GM18873 (cell line): Measurements from ENCODE around the gene FBXO47.
"Not testable (repeated sequence)": the region's sequence is repeated elsewhere in the genome, so short reads cannot be mapped to it uniquely, and the experiment has no call there.

Experiments used
- ATAC-seq: cut with Tn5 transposase; IDR thresholded peaks from one replicate; pipeline ENCODE4 v1.9.1; 2021; ENCODE audit warnings: mild to moderate bottlenecking, moderate library complexity, moderate number of reproducible peaks; ENCODE audit not compliant: unreplicated experiment, low FRiP score

FBXO47 gene

GRCh38 chr17:38980490-38981217 is 13.5 kb upstream of the FBXO47 start:
- ATAC-seq: no peak

- no peak for ATAC-seq
Observed at GRCh38 chr17:38978180-38978579, 11.0 kb upstream of the FBXO47 start.

- not testable (repeated sequence) for ATAC-seq
Observed at GRCh38 chr17:38976187-38976551, 9.0 kb upstream of the FBXO47 start.

DNA sequence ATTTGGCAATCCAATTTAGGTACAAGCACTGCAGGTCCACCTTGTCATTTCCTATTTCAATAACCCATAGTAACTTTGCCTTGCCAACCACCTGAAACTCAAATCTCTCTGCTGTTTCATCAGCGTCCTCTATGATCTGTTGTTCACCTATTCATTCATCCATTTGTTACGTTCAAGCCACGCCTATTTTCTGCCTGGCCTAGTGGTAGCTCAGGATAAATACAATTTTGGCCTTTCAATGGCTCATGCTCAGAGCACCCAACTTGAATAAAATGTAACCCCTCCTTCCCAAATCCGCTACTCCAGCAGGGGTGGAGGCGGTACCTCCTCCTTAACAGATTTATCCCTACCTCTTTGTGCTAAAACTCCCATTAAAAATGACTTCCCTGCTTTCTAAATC is 3.6 kb upstream of the FBXO47 start:
- no peak for ATAC-seq

GRCh38 chr17:38970128-38970527 is 2.9 kb upstream of the FBXO47 start:
- no peak for ATAC-seq

DNA sequence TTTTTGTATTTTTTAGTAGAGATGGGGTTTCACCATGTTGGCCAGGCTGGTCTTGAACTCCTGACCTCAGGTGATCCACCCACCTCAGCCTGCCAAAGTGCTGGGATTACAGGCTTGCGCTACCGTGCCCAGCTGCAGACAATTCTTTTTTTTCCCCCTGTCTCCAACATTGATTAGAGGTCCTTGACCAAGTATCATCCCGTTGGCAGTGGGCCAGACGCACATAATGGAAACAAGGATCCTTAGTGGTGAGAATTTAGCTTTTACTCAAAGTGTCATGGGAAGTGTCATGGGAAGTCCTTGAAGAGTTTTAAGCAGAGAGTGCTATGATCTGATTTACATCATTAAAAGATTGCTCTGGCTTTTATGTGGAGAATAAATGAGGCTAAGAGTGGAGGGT is 2.1 kb upstream of the FBXO47 start:
- ATAC-seq: no peak

DNA sequence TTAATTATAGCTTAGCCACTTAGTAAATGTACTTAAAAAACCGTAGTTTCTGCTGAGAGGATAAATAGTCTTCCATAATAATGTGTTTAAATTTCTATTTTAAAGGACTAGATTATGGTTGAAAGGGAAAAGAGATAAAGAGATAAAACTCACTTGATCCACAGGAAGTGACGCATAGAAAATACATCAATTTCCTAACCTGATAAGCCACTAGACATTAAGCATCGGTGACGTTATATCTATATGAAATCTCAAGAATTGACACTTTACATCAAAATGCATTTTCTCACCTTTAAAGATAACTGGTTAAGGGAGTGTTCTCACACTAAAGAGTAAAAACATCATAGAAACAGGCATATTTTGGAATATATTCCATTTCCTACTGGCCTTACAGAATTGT is 5.8 kb downstream of the FBXO47 start:
- no peak for ATAC-seq

DNA sequence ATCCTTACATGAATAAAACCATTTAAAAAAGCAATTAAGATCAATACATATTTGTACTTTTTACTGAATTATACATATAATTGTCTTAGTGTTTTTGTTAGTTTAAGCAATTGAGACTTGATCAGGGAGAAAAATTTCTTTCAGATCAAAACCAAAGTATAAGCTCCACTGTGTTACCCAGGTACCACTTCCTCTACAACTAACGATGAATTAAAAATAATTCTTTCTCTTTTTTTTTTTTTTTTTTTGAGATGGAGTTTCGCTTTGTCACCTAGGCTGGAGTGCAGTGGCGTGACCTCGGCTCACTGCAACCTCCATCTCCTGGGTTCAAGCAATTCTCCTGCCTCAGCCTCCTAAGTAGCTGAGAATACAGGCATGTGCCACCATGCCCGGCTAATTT is 6.8 kb downstream of the FBXO47 start:
- ATAC-seq: no peak

DNA sequence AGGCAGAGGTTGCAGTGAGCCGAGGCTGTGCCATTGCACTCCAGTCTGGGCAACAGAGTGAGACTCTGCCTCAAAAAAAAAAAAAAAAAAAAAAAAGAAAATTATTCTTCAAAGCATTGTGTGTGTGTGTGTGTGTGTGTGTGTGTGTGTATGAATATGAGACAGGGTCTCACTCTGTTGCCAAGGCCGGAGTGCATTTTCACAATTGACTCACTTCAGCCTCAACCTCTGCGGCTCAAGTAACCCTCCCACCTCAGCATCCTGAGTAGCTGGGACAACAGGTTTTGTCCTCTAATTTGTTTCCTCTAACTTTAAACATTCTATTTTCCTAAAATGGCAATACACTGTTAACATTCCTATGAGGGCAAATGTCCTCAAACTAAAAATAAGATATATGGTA is 7.7 kb downstream of the FBXO47 start:
- ATAC-seq: no peak

DNA sequence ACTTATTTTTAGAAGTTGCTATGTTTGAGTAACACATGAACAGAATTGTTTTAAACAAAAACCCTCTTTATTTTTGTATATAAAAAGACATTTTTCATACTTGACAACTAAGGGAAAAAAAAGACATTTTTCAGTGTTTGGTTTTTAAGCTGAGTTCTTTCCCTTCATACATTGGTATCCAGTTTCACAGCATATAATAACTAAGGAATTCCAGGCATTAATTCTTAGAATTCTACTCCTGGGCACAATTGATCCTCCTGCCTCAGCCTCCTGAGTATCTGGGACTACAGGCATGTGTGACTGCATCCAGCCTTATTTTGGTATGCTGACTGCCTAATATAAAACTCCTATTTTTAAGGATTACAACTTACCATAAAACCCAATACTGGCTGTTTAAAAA is 8.4 kb downstream of the FBXO47 start:
- no peak for ATAC-seq

DNA sequence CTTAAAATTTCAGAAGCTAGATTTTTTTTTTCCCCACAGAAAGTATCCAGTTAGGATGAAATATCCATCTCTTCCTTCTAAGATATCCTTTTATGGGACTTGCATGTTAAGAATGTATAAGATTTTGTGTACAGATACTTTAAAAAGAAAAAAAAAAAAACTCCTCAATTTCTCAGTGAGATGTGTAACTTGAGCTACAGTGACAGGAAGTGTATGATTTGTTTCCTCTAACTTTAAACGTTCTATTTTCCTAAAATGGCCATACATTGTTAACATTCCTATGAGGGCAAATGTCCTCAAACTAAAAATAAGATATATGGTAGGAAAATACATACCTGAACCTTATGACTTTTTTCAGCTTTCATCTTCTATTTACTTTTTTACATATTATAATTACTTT is 8.9 kb downstream of the FBXO47 start:
- no peak for ATAC-seq

DNA sequence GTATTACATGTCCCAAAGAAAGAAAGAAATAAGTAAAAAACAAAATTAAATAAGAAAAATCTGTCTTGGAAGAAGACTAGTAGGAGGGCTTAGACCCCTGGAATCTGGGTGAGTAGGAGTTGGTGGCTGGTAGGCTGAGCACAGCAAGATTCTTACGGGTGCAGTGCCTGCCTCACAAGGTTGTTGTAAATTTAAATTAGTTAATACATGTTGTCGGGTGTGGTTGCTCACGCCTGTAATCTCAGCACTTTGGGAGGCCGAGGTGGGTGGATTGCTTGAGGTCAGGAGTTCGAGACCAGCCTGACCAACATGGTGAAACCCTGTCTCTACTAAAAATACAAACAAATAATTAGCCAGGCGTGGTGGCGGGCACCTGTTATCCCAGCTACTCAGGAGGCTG is 13.4 kb downstream of the FBXO47 start:
- not testable (repeated sequence) for ATAC-seq

DNA sequence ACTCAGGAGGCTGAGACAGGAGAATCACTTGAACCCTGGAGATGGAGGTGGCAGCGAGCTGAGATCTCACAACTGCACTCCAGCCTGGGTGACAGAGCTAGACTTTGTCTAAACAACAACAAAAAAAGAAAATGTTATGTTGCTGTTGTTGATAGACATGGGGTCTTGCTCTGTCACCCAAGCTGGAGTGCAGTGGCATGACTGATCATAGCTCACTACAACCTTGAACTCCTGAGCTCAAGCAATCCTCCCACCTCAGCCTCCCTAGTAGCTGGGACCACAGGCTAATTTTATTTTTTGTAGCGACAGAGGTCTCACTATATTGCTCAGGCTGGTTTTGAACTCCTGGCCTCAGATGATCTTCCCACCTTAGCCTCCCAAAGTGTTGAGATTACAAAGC is 20.0 kb downstream of the FBXO47 start:
- ATAC-seq: no peak

- no peak for ATAC-seq
Observed at GRCh38 chr17:38943607-38944006, 23.6 kb downstream of the FBXO47 start.

- no peak for ATAC-seq
Observed at GRCh38 chr17:38942696-38943334, 24.4 kb downstream of the FBXO47 start.

DNA sequence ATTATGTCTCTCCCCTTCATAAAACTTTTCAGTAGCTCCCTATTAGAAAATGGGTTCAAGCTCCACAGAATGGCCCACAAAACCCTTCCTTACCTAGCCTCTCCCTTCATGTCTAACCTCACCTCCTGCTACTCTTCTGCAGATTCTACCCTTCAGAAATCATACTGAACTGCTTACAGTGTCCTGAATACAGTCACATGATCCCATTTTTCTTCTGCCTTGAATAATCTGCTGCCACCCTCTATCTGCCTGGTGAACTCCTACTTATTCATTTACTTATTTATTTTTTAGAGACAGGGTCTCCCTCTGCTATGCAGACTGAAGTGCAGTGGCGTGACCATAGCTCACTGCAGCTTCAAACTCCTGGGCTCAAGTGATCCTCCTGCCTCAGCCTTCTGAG is 26.8 kb downstream of the FBXO47 start:
- ATAC-seq: no peak

DNA sequence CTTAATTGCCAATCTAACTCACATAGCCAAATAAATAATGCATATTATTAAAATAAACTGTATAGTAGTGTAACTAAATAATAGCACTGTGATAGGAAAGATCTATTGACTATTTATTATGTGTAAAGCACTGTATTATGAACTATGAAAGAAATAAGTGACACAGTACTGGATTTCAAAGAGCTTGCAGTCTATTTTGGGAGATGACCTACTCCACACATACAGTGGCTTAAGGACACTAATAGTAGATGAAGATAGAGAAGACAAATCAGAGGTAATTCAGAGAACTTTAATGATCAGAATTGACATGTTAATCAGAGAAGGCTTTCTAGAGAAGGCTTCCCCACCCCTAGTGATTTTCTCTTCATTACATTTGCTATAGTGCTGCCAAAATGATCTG is 27.2 kb downstream of the FBXO47 start:
- no peak for ATAC-seq

DNA sequence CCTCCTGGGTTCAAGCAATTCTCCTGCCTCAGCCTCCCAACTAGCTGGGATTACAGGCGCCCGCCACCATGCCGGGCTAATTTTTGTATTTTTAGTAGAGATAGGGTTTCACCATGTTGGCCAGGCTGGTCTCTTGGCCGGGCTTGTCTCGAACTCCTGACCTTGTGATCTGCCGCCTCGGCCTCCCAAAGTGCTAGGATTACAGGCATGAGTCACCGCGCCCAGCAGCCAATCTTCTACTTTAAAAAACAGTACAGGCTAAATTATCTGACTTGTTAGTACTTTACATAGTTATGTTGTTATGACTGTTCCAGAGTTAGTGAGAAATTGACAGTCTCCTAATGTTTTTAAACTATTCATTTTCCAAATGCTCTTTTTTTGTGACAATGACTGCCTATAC is 33.2 kb downstream of the FBXO47 start:
- ATAC-seq: not testable (repeated sequence)

DNA sequence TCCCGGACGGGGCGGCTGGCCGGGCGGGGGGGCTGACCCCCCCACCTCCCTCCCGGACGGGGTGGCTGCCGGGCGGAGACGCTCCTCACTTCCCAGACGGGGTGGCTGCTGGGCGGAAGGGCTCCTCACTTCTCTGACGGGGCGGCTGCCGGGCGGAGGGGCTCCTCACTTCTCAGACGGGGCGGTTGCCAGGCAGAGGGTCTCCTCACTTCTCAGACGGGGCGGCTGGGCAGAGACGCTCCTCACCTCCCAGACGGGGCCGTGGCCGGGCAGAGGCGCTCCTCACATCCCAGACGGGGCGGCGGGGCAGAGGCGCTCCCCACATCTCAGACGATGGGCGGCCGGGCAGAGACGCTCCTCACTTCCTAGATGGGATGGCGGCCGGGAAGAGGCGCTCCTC is 36.4 kb downstream of the FBXO47 start:
- not testable (repeated sequence) for ATAC-seq

DNA sequence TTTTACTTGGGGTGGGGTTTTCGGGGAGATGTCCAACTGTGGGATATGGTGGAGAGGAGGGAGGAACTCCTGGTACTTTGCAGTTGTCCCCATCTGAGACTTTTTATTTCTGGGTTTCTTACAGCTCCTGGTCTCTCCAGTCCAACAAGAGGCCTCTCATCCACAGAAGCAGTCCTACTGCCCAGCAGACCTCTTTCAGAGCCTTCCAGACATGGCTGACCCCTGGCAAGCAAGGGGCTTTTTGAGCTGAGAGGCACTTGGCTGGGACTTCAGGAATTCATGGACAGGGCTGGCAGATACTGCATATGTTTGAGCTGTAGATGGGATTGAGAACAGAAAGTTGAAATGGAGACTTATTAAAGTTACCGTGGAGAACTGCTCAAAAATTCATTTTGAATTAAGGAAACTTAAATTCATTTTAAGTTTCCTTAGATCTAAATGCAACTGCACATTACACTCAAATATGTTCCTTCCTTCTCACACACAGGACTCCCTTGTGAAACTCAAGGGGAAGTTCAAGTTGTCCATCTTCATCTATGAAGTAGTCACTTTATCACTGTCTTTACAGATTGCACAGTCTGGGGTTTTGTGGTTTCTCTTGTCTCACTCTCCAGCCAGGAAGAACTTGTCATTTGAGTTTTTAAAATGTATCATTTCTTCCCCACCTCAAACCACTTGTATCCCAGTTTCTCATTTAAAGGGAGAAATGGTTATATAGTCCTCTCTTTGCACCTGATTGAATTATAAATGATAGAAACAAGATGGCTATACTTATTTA is 40.7 kb downstream of the FBXO47 start:
- no peak for ATAC-seq

GRCh38 chr17:38925263-38925995 is 41.8 kb downstream of the FBXO47 start, which contains the start of gene LASP1NB:
Gene LASP1NB (plus strand): TSS chr17:38925614.
- no peak for ATAC-seq
